ENCODE measurements around the gene TGFB2.

The TGFB2 gene

GRCh38 chr1:218467101-218468072, 122.3 kb downstream of the TGFB2 start:
- no peak for DNase-seq

- DNase-seq = no peak
Observed at GRCh38 chr1:218468711-218469110, 123.6 kb downstream of the TGFB2 start.

DNA sequence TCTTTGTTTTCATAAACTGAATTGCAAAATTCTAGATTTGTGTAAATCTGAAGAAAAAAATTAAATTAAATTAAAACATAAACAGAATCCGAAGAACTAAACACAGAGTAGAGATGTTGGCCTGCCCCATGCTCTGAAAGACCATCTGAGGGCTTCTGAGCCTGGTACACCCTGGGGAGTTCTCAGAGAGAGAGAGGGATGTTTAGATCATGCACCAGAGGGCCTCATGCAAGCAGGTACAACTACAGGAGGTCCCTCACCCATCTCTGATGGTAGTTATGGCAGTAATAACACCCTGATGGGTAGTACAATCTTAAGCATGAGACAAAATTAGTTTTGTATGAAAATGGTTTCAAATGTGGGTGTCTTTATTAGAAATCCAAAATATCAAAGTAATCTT, 127.7 kb downstream of the TGFB2 start:
- DNase-seq = no peak

DNA sequence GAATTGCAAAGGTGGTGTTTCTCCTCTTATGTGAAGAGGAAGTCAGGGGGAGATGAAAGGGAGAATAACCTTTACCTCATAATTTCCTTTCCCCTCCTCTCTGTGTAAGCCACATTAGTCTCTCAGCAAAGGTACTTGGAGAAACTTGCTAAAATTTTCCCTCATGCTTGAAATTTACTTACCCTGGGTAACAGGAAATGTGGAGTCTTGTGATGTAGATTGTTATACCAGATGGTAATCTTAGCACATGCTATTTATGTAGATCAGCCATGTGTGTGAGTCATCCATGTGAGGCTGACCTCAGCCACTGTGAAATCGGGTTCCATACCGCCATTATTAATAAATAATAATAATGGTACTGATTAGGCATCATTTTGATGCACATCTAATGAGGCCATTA, 128.4 kb downstream of the TGFB2 start:
- DNase-seq = no peak

- no peak for DNase-seq
Observed at GRCh38 chr1:218474128-218474527, 129.0 kb downstream of the TGFB2 start.

DNA sequence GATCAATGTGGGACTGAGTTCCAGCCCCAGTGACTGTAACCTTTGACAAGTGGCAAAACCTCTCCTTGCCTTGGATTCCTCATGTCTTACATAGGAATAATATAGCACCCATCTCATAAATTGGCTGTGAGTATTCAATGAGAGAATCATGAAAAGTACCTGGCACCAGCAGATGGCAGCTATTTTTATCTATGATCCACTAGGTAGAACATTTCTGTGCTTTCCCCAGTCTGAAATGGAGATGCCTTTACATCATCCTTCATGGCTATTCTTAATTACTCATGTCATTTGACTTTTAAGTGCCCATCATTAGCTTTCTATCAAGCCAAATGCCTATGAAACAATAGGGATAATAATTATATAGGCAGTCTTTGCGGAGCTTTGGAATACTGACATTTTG, 130.1 kb downstream of the TGFB2 start:
- DNase-seq = no peak

DNA sequence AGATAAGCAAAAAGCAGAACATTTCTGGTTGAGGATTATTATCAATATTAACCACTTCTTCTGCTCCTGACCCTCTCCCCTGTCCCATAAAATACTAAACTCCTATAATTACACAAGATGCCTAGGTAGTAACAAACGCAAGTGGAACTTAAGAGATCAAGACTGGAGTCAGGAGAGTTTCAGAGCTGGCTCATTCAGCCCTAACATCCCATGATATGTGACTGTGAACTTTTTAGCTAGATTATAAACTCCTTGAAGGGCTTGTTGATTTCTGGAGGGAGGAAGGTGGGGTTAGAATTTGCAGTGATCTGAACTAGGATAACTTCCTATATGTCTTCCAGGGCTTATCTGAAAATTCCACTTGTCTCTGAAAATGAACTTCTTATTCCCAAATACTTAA, 130.6 kb downstream of the TGFB2 start:
- no peak for DNase-seq

DNA sequence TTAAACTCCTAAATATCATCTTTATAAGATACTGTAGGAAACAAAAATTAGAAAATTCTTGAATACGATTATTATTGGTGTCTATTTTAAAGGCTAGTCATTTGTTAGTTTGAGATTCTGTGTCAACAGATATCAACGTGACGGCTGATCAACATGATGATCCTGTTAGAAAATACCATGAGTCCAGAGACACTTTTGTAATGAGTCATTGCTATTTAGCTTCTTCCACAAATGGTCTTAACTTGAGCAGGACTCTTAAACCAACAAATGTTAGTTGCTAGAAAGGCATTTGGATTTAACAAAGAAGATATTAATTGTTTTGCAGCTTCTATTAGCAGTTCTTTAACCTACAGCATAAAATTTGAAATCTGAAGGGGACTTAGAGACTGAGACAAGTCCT, 131.2 kb downstream of the TGFB2 start:
- DNase-seq = no peak

- no peak for DNase-seq
Observed at GRCh38 chr1:218478336-218478735, 133.2 kb downstream of the TGFB2 start.

DNA sequence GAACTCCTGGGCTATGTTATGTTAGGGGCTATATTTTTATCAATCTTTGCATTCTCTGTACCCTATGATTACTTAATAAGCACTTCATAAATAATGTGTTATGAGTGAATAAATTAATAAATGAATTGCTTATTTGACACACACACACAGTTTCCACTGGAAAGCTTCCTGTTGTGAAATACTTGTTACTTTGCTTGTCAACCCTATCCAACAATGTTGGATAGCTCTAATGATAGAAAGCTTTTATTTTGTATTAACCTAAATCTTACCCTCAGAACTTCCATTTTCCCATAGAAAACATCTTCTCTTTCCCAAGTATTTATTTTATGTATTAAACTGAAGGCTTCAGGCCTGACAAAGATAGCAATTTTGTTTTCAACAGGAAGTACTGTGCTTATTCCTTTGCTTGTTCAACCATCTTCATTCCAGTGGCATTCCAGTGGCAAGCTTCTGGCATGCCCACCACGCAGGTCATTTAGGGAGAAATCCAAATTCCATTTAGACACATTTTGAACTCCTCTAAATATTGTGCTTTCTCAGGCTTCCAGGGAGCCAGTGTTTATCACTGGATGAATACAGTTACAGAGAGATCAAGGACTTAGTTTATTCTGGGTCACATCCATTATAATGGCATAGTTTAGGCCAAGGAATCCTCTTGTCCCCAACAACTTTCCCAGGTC, 134.4 kb downstream of the TGFB2 start:
- DNase-seq = no peak

- no peak for DNase-seq
Observed at GRCh38 chr1:218480137-218480536, 135.0 kb downstream of the TGFB2 start.

DNA sequence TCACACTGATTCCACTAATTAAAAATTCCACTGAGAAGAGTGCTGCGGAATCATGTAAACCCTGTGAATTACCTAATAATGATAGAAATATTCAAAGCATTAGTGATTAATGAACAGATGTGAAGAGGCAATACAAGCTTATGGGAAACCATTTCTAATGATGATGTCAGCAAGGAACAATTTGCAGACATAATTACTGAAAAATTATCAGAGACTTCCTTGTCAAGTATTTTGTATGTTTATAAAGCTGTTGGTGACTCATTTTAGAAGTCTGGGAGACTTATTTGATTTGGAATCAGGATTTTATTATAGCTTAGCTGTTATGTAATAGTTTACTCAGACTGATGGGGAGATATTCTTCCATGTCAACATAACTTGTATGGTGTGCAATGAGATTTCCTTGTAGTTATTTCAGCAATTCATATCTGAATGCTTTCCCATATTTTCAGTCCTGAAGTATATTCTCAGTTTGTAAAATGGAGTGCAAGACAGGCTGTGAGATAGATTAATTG, 135.5 kb downstream of the TGFB2 start:
- no peak for DNase-seq

- DNase-seq = no peak
Observed at GRCh38 chr1:218481116-218481775, 136.1 kb downstream of the TGFB2 start.

GRCh38 chr1:218482683-218483082, 137.5 kb downstream of the TGFB2 start:
- no peak for DNase-seq

GRCh38 chr1:218485241-218485928, 140.2 kb downstream of the TGFB2 start:
- DNase-seq = no peak

- no peak for DNase-seq
Observed at GRCh38 chr1:218488531-218488930, 143.4 kb downstream of the TGFB2 start.

GRCh38 chr1:218488986-218489385, 143.8 kb downstream of the TGFB2 start:
- DNase-seq = no peak

DNA sequence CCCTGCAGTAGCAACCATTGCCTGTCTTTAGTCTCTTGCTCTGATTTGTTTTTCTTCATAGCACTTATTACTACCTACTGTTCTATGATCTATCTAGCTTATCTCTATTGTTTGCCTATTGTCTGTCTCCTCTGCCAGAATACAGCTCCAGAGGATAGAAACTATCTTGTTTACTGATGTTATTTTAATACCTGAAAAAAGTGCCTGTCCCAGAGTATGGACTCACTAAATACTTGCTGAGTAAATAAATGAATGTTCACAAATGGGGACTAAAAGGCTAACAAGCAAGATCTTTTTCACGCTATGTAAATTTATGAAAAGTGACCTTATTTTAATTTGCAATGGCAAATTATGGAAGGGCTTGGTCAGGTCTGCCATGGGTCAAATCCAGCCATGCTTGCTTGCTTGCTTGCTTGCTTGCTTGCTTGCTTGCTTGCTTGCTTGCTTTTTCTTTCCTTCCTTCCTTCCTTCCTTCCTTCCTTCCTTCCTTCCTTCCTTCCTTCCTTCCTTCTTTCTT, 145.3 kb downstream of the TGFB2 start:
- DNase-seq = no peak

GRCh38 chr1:218492874-218493273, 147.7 kb downstream of the TGFB2 start:
- DNase-seq = no peak

- DNase-seq = peak; percentile 38
Observed at GRCh38 chr1:218493986-218494385, 148.8 kb downstream of the TGFB2 start.

Measured in NCI-H1092 (cell line).